HEK293T (cell line): Measurements from ENCODE around the gene LRP11.

Experiments used
- CTCF ChIA-PET: fragments of 350-600 bp; formaldehyde crosslinking; extraction: SDS; loops from one replicate; lab custom pipeline; 2021; ENCODE audit warnings: antibody characterized with exemption, inconsistent platforms; lab: Yijun Ruan, JAX
- POLR2A ChIA-PET: fragments of 350-600 bp; formaldehyde crosslinking; extraction: SDS; loops from one replicate; lab custom pipeline; 2020; ENCODE audit warnings: antibody characterized with exemption, inconsistent platforms; lab: Yijun Ruan, JAX
- DNase-seq: peaks from one replicate; pipeline ENCODE4 v3.0.0; 2012; ENCODE audit warnings: mixed read lengths; ENCODE audit errors: extremely low spot score
- ARNT ChIP-seq: fragments of 450-650 bp; IDR thresholded peaks from 2 replicates; pipeline ENCODE4 v1.6.1; 2017; ENCODE audit warnings: mild to moderate bottlenecking
- BHLHE40 ChIP-seq: fragments of 450-650 bp; IDR thresholded peaks from 2 replicates; pipeline ENCODE4 v1.6.1; 2016; ENCODE audit warnings: mild to moderate bottlenecking, moderate library complexity, borderline replicate concordance
- CTBP1 ChIP-seq: fragments of 450-650 bp; IDR thresholded peaks from 2 replicates; pipeline ENCODE4 v1.6.1; 2016; ENCODE audit warnings: borderline replicate concordance
- ELF4 ChIP-seq: fragments of 450-650 bp; IDR thresholded peaks from 2 replicates; pipeline ENCODE4 v1.6.1; 2017; ENCODE audit warnings: antibody characterized with exemption
- FOXA1 ChIP-seq: fragments of 450-650 bp; IDR thresholded peaks from 2 replicates; pipeline ENCODE4 v1.6.1; 2016; ENCODE audit warnings: mild to moderate bottlenecking
- FOXK2 ChIP-seq: fragments of 450-650 bp; IDR thresholded peaks from 2 replicates; pipeline ENCODE4 v1.6.1; 2016; ENCODE audit warnings: mild to moderate bottlenecking
- FOXM1 ChIP-seq: fragments of 450-650 bp; IDR thresholded peaks from 2 replicates; pipeline ENCODE4 v1.6.1; 2017; ENCODE audit warnings: mild to moderate bottlenecking, borderline replicate concordance
- HDGF ChIP-seq: fragments of 450-650 bp; IDR thresholded peaks from 2 replicates; pipeline ENCODE4 v1.6.1; 2017; ENCODE audit warnings: antibody characterized with exemption, borderline replicate concordance
- L3MBTL2 ChIP-seq: fragments of 450-650 bp; conservative IDR thresholded peaks from 2 replicates; pipeline ENCODE4 v1.6.1; 2016; ENCODE audit warnings: mild to moderate bottlenecking
- LEF1 ChIP-seq: fragments of 450-650 bp; IDR thresholded peaks from 2 replicates; pipeline ENCODE4 v1.6.1; 2017; ENCODE audit warnings: mild to moderate bottlenecking, borderline replicate concordance
- NFRKB ChIP-seq: fragments of 450-650 bp; IDR thresholded peaks from 2 replicates; pipeline ENCODE4 v1.6.1; 2016; ENCODE audit warnings: mild to moderate bottlenecking, moderate library complexity
- PKNOX1 ChIP-seq: fragments of 450-650 bp; IDR thresholded peaks from 2 replicates; pipeline ENCODE4 v1.6.1; 2016
- SP1 ChIP-seq: fragments of 450-650 bp; IDR thresholded peaks from 2 replicates; pipeline ENCODE4 v1.6.1; 2017
- SUZ12 ChIP-seq: fragments of 450-650 bp; IDR thresholded peaks from 2 replicates; pipeline ENCODE4 v1.6.1; 2016; ENCODE audit warnings: mild to moderate bottlenecking
- TARDBP ChIP-seq: fragments of 450-650 bp; IDR thresholded peaks from 2 replicates; pipeline ENCODE4 v1.6.1; 2016
- ZNF384 ChIP-seq: fragments of 450-650 bp; IDR thresholded peaks from 2 replicates; pipeline ENCODE4 v1.6.1; 2016

The LRP11 gene

GRCh38 chr6:149843051-149843633, 21.0 kb downstream of the LRP11 start:
- DNase-seq: no peak
- TF ChIP-seq L3MBTL2 (no peak), NFRKB (no peak), ELF4 (no peak), FOXK2 (no peak), FOXM1 (no peak), TARDBP (no peak), CTBP1 (no peak), ARNT (no peak), LEF1 (no peak), HDGF (no peak), PKNOX1 (no peak), SP1 (no peak), ZNF384 (no peak)
- ChIA-PET POLR2A (no interaction called here), CTCF (interaction anchor here (0.7 kb wide), 1 partner anchor 12 kb away, joined by 3 read pairs; no protein-coding TSS in a partner anchor)

GRCh38 chr6:149842331-149842730, 21.8 kb downstream of the LRP11 start:
- no peak for TF ChIP-seq PKNOX1
- no peak for TF ChIP-seq NFRKB
- no peak for TF ChIP-seq SP1
- no peak for TF ChIP-seq FOXA1
- ChIA-PET CTCF (no interaction called here), POLR2A (no interaction called here)
- DNase-seq: no peak

GRCh38 chr6:149840345-149841075, 23.6 kb downstream of the LRP11 start:
- TF ChIP-seq ELF4 (no peak), FOXM1 (no peak), PKNOX1 (no peak), CTBP1 (peak; percentile 59; the same call in 1 of the 2 replicates)
- ChIA-PET CTCF (interaction anchor here (0.6 to 1.8 kb wide), 13 partner anchors 14 to 231 kb away, joined by 3 to 7 read pairs (median 4); partner anchors contain the start of gene RAET1E), POLR2A (no interaction called here)
- peak; percentile 71 for DNase-seq

- TF ChIP-seq ARNT: no peak
- no peak for TF ChIP-seq SUZ12
- TF ChIP-seq CTBP1: no peak
- TF ChIP-seq FOXK2: no peak
- no peak for TF ChIP-seq NFRKB
- peak; percentile 69 for DNase-seq
- ChIA-PET POLR2A (interaction anchor here (1.9 kb wide), 1 partner anchor 29 kb away, joined by 5 read pairs; the partner anchor contains the start of gene LRP11), CTCF (interaction anchor here (0.8 to 1.9 kb wide), 3 partner anchors 13 to 90 kb away, joined by 3 to 6 read pairs (median 4); no protein-coding TSS in a partner anchor)
These were observed 29.4 kb downstream of the LRP11 start for GRCh38 chr6:149834513-149835481.

- TF ChIP-seq FOXK2 (no peak), ZNF384 (no peak), BHLHE40 (no peak), PKNOX1 (no peak), SUZ12 (no peak), HDGF (no peak), NFRKB (no peak), ELF4 (no peak), LEF1 (no peak), ARNT (no peak), SP1 (no peak), FOXA1 (no peak), FOXM1 (no peak), CTBP1 (no peak), L3MBTL2 (no peak)
- ChIA-PET CTCF (interaction anchor here (0.8 kb wide), 1 partner anchor 55 kb away, joined by 3 read pairs; no protein-coding TSS in a partner anchor), POLR2A (no interaction called here)
- no peak for DNase-seq
These were observed 30.5 kb downstream of the LRP11 start for GRCh38 chr6:149833651-149834050.
